ENCODE data around the gene SYT11.
A peak's percentile ranks its signal among the peaks of the same experiment; 100 is the strongest.
"Not testable (repeated sequence)": the region's sequence is repeated elsewhere in the genome, so short reads cannot be mapped to it uniquely, and the experiment has no call there.

The SYT11 gene, protein sequence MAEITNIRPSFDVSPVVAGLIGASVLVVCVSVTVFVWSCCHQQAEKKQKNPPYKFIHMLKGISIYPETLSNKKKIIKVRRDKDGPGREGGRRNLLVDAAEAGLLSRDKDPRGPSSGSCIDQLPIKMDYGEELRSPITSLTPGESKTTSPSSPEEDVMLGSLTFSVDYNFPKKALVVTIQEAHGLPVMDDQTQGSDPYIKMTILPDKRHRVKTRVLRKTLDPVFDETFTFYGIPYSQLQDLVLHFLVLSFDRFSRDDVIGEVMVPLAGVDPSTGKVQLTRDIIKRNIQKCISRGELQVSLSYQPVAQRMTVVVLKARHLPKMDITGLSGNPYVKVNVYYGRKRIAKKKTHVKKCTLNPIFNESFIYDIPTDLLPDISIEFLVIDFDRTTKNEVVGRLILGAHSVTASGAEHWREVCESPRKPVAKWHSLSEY

DNA sequence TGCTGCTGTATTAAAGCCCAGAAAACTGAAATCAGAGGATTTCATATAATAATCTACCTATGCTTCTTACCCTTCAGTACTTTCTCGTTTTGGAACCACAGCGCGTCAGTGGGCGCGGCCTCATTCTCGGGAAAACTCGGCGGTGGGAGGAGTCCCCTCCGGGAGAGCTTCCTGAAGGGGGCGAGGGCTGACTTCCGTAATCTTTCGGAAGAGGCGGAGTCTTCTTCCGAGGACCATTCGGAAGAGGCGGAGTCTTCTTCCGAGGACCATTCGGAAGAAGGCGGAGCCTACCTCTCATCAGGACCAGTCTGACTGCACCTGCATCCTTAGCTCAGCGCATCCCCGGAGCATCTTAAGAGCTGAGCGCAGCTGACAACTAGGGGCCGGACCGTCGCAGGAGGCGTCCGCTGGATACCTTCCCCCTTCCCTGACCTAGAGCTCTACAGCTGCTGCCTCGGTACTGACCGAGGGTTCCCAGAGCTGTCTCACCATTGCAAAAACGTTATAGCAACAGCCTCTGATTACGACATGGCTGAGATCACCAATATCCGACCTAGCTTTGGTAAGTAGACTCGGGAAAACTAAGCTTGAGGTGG is at the start of gene SYT11:
TSS of gene SYT11 (plus strand) at position 334 of the 596 bp plus-strand sequence. CDS start at position 529, 195 bp downstream.
- DNase-seq (ENCODE audit: low spot score): peak; percentile 96

DNA sequence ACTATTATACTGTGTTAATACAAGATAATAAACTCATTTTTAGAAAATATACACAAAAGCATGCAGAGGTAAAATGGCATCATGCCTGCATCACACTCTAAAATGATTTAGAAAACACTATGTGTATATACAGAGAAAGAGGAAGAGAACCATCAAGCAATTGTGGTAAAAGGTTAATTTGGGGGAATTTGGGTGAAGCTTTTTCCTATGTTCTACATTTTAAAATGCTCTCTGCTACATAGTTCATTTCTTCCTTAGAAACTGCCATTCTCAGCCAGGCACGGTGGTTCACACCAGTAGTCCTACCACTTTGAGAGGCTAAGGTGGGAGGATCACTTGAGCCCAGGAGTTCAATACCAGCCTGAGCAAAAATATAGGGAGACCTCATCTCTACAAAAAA is 46.5 kb upstream of the SYT11 start:
- no peak for DNase-seq (ENCODE audit: low spot score)

DNA sequence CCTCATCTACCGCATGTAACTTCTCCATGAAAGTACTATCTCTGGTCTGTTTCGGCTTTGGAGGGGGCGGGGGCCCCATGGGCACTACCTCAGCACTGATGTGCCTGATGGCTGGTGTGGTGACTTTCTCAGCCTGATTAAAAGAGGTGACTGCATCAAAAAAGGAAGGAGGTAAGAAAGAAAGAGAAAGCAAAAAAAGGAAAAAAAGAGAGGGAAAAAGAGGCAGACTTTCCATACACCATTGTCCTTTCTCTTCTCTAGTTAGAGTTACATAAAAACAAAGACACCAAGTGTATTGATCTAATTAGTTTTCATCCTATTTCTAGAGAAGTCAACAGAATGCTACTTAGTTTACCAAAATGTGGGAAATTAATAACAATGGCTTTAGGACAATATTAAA is 45.7 kb upstream of the SYT11 start:
- DNase-seq (ENCODE audit: low spot score): no peak

DNA sequence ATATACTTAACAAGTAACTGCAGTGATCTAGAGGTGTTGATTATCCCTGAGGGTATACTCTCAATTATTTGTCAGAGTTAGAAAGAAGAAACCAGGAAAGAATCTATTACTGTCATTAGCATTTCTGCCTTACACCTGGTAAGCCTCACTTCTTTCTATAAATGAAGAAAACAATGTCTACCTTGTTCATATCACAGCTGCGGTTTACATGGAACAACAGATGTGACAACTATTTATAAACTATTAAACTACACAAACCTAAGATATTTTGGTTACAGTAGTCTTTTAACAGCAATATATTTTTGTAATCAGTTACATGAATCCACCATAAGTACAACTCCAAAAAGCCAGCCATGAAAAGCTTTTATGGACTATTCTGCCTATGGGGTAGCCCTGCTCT is 43.0 kb upstream of the SYT11 start:
- DNase-seq (ENCODE audit: low spot score): no peak

DNA sequence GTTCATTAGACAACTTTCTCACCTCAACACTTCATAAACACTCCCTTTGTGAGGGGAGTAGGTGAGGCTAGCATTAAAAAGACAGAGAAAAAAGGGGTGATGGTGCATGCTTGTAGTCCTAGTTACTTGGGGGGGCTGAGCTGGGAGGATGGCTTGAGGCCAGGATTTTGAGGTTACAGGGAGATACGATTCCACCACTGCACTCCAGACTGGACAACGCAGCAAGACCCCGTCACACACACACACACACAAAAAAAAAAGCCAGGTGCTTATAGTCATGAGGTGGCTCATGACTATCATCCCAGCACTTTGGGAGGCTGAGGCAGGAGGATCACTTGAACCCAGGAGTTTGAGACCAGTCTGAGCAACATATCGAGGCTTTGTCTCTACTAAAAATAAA is 31.9 kb upstream of the SYT11 start:
- DNase-seq (ENCODE audit: low spot score): no peak

DNA sequence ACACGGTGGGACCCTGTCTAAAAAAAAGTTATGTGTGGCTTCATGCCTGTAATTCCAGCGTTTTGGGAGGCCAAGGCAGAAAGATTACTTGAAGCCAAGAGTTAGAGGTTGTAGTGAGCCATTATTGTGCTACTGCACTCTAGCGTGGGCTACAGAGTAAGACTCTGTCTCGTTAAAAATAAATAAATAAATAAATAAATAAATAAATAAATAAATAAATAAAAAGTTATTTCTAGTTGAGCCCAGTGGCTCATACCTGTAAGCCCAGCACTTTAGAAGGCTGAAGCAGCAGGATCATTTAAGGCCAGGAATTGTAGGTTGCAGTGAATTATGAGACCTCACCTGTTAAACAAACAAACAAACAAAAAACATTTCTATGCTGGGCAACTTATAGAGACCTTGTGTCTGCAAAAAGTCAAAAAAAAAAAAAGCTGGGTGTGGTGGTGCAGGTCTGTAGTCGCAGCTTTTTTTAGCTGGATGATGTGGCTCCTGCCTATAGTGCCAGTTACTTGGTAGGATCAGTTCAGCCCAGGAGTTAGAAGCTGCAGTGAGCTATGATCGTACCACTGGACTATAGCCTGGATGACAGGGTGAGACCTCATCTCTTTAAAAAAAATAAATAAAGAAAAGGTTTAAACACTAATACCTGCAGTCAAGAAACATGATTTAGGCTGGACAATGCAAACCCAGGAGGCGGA is 27.9 kb upstream of the SYT11 start:
- no peak for DNase-seq (ENCODE audit: low spot score)

DNA sequence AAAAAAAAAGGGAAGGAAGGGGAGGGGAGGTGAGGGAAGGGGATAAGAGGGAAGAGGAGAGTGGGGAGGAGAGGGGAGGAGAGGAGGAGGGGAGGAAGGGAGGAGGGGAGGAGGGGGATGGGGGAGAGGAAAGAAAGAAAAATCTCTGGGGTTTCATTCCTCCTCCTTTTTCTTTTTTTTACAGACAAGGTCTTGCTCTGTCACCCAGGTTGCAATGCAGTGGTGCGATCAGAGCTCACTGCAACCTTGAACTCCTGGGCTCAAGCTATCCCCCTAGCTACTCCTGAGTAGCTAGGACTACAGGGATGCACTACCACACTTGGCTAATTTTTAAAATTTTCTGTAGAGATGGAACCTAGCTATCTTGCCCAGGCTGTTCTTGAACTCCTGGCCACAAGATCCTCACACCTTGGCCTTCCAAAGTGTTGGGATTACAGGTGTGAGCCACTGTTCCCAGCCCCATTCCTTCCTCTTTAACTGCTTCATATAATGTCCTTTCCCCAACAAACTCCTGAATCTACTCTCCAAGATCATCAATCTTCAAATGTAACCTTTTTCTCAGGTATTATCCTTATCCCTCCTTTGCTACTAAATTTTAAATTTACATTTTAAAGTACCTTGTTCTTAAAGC is 25.6 kb upstream of the SYT11 start:
- DNase-seq (ENCODE audit: low spot score): no peak

DNA sequence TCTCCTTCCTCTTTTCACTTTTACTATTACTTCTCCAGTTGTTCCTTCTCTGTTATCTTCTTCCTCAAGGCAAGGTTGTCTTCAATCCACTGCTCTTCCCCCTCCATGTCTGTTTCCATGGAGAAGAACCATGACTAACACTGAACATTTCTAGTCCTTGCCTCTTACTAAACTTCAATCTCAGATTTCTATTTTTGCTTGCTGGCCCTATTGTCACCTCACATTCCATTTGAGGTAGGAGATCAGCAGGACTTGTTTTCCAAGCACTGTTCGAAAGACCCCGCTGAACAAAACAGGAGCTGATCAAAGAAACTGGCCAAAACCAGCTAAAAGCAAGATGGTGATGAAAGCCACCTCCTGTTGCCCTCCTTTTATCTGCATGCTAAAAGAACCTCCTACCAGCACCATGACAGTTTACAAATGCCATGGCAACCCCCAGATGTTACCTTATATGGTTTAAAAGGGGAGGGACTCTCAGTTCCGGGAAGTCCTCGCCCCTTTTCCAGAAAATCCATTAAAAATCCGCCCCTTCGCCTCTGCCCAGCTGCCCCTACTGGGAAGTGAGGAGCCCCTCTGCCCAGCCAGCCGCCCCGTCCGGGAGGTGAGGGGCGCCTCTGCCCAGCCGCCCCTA is 25.0 kb upstream of the SYT11 start:
- DNase-seq (ENCODE audit: low spot score): peak; percentile 48

DNA sequence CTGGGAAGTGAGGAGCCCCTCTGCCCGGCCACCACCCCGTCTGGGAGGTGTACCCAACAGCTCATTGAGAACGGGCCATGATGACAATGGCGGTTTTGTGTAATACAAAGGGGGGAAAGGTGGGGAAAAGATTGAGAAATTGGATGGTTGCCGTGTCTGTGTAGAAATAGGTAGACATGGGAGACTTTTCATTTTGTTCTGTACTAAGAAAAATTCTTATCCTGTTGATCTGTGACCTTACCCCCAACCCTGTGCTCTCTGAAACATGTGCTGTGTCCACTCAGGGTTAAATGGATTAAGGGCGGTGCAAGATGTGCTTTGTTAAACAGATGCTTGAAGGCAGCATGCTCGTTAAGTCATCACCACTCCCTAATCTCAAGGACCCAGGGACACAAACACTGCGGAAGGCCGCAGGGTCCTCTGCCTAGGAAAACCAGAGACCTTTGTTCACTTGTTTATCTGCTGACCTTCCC is 24.4 kb upstream of the SYT11 start:
- DNase-seq (ENCODE audit: low spot score): not testable (repeated sequence)

DNA sequence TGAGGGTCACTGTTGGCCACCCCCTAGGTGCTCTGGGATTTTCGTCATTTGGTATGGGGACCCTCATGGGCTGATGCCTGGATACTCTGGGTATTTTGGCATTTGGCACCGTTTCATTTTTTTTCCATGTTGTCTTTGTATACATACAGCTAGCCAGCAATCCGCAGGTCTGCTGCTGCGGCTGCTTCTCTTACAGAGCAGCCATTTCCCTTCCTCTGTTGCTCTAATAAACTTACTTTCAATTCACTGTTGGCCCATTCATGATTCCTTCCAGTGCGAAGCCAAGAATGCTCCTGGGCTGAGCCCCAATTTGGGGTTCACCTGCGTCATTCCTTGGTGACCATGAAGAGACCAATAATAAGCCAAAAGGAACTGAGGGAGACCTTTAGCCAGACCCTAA is 23.8 kb upstream of the SYT11 start:
- DNase-seq (ENCODE audit: low spot score): no peak

DNA sequence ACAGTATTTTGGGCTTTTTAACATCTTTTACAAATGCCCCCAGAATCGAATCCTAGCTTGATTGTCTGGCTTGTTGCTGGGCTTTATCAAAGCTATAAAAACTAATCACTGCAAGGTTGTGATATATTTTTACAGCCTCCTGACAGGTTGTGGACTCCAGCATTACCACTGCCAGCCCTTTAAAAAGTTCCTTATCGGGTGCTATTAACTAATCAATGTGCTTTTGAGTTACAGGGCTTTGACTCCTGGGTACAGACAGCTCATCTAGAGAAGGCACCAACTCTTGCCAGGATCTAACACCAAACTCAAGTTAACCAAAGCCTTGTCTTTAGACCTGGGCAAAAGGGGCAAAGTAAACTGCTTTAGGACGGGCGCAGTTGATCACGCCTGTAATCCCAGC is 19.0 kb upstream of the SYT11 start:
- no peak for DNase-seq (ENCODE audit: low spot score)

DNA sequence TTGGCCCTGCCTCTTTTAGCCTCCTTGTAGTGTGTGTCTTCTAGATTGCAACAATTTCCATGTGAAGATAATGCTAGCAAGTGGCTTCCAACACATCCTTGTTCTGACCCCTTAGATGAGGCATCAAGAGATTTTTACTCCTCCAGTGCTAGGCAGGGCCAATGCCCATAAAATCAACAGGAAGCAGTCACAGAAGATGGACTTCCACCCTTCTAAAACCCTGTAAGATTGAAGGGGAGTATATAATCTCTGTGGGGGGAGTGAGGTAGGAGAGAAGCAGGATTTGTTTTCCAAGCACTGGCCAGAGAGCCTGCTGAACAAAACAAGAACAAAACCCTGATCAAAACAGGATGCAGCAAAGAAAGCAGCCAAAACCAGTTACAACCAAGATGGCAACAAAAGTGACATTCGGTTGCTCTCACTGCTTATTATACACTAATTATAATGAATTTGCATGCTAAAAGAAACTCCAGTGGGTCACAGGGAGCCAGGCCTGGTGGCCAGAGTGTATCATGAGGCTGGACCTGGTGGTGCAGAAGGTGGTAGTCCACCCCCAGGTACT is 14.4 kb upstream of the SYT11 start:
- no peak for DNase-seq (ENCODE audit: low spot score)

DNA sequence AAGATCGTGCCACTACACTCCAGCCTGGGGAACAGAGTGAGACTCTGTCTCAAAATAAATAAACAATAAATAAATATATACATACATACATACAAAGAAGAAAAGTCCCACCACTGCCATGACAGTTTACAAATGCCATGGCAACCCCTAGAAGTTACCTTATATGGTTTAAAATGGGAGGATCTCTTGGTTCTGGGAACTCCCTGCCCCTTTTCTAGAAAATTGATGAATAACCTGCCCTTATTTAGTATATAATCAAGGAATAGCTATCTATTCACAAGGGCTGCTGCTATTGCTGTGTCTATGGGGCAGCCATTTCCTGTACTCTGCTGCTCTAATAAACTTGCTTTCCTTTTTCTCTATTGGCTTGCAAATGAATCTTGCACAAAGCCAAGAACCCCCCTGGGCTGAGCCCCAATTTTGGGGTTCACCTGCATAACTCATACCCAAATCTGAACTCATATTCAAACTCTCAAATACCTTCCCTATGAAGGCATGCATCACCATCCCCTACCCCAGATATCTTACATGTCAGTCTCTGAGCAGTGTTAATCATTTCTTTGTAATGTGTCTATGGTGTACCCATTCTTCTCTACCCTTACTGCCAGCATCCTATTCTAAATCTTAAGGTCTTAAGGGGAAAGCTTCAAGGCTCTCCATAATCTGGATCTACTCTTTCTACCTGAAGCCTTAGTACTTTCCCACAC is 11.4 kb upstream of the SYT11 start:
- no peak for DNase-seq (ENCODE audit: low spot score)

DNA sequence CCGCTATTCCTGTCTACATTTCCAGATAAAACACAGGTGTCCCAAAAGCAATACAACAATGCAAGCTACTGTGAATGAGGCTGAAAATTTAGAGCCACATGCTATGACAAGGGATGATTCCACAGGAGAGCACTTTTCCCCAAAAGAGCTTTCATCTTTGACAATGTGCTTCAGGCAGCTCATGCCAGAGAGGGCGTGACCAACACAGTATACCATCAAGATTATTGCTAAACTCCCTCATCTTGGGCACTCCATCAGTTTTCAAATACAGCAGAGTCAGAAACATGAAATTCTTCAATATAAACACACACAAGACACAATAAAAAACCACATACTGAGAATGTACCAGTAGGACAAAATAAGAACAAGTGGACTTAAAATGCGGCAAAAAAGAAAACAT is 9.0 kb upstream of the SYT11 start:
- DNase-seq (ENCODE audit: low spot score): no peak

DNA sequence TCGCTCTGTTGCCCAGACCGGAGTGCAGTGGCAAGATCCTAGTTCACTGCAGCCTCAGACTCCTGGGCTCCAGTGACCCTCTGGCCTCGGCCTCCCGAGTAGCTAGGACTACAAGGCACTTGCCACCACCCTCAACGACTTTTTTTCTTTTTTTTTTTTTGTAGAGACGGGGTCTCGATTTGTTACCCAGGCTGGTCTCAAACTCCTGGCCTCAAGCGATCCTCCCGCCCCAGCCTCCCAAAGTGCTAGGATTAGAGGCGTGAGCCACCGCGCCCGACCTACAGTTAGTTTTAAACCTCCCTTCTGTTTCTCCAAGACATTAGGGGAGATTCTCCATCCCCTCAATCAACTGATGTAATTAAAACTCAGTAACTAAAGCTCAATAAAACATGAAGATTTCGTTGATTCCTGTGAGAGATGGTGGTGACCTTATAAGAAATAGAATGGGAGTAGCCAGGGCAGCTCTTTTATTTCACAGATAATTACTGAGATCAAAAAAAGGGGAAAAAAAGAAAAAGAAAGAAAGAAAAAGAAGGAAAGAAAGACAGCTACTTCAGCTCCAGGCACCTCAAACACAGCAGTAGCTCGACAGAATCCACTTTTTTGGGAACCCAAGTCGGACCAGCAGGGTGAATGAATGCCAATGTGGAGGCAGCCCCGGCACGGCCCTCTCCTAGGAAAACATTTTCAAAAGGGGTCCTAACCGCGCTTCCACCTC is 3.0 kb upstream of the SYT11 start:
- no peak for DNase-seq (ENCODE audit: low spot score)

DNA sequence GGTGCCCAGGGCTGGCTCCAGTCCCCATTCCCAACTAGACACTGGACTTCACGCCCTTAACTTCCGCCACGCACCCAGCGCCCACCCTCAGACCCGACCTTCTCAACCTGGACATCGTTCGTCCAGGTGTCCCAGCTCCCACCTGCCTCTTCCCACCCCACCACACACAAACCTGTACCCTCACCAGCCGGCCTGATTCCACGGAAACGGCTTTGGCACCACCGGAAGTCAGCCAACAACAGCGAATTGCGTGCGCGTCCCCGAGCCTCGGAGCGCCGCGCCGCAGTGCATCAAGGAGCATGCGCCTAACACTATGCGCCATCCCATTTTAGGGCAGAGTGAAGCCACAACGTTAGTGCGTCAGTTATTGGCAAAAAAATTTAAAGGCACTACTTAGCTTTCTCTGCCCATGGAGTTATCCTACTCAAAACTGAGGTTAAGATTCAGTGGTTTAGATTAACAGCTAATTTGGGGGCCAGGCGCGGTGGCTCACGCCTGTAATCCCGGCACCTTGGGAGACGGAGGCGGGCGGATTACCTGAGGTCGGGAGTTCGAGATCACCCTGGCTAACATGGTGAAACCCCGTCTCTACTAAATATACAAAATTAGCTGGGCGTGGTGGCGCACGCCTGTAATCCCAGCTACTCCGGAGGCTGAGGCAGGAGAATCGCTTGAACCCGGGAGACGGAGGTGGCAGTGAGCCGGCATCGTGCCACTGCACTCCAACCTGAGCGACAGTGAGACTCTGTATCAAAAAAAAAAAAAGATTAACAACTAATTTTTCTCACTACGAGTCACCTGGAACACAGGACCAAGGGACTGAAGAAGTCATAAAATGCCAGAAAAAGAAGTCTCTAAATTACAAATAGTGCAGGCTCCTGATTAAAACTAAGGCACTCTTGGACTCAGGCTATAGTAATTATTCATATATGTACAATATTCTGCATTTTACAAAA is 2.1 kb upstream of the SYT11 start, which contains the start of gene GON4L:
TSS of gene GON4L (minus strand) at position 240 of the 956 bp plus-strand sequence. CDS start 3,434 bp downstream, outside the sequence.
- DNase-seq (ENCODE audit: low spot score): peak; percentile 98

DNA sequence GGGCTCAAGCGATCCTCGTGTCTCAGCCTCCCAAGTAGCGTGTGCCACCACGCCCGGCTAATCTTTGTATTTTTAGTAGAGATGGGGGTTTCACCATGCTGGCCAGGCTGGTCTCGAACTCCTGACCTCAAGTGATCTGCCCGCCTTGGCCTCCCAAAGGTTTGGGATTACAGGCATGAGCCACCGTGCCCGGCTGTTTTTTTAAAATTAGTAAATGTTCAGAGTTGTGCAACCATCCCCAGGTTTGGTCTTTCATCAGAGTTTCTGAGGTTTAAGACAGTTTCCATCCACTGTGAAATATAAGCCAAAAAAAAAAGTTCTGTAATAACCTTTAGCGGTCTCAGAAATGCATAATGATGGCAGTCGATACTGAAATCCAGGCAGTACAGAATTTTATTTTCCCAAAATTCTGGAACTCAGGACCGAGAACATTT is 550 bp upstream of the SYT11 start:
- peak; percentile 38 for DNase-seq (ENCODE audit: low spot score)

DNA sequence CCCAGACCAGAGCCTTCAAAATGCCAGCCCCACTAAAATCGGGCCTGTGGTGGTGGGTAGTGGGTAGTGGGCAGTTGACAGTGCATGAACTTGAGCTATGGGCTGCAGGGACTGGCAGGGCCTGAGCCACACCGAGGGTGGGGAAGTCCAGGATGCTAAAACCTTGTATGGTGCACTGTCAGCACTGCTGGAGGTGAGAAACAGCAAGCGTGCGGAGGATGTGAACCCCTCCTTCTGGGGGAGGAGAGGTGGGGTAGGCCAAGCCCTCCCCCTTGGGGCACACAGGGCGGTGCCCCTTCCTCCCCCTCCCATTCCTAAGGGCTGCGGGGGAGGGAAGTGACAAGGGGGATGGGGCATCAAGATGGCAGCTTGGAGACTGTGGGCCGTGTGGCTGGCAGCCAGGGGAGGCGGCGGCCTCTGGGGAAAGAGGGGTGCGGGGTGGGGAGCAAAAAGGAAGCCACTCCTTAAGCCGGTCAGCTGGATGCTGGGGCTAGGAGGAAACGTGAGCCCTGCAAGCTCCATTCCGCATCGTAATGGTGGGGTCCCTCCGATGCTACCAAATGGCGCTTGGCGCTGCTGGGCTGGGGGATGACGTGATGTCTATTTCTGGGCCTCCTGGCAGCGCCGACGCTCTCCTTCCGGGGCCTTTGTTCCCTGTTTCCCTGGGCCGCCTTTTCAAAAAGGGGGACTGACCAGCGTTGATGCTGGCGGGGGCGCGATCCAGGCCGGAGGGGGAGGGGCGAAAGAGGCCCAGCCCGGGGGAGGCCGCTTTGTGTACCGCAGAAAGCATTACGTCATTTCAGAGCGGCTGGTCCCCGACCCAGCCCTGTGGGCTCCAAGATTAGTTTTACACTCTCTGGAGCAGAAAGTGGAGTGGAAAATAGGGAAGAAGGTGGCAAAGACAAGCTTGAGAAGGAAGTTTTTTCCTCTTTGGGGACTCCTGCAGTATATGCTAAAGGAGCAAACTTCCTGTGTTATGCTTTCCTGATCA is 809 bp downstream of the SYT11 start:
- peak; percentile 88 for DNase-seq (ENCODE audit: low spot score)

Measured in AG20443 (cell line).